ENCODE results near the gene CFC1B.
"Not testable (repeated sequence)": the region's sequence is repeated elsewhere in the genome, so short reads cannot be mapped to it uniquely, and the experiment has no call there.

CFC1B gene

DNA sequence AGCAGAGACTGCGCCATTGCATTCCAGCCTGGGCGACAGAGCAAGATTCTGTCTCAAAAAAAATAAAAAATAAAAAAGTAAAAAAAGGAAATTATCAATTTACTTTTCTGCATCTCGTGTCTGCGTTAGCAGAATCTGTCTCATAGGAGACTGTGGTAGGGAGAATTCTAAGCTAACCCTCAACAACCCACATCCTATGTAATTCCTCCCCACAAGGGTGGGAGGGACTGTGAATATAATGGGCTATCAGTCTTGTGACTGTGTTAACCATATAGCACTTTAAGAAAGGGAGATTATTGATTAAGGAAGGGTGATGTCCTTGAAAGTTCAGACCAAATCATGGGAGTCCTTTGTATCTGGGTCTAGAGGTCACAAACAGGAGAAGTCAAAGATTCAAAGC is 45.1 kb downstream of the CFC1B start:
- DNase-seq (ENCODE audit: low read depth), result not testable (repeated sequence)

GRCh38 chr2:130571929-130572328 is 50.9 kb downstream of the CFC1B start:
- not testable (repeated sequence) for DNase-seq (ENCODE audit: low read depth)

DNA sequence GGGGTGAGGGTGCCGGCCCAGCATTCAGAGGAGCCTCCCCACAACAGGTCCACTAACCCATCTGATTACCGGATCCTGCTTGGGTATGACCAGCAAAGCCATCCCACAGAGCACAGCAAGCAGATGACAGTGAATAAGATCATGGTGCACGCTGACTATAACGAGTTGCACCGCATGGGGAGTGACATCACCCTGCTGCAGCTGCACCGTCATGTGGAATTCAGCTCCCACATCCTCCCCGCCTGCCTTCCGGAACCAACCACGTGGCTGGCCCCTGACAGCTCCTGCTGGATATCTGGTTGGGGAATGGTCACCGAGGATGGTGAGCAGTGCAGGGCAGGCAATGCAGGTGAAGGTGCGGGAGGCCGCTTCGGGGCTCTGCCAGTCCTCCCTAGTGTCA is 53.2 kb downstream of the CFC1B start:
- not testable (repeated sequence) for DNase-seq (ENCODE audit: low read depth)

DNA sequence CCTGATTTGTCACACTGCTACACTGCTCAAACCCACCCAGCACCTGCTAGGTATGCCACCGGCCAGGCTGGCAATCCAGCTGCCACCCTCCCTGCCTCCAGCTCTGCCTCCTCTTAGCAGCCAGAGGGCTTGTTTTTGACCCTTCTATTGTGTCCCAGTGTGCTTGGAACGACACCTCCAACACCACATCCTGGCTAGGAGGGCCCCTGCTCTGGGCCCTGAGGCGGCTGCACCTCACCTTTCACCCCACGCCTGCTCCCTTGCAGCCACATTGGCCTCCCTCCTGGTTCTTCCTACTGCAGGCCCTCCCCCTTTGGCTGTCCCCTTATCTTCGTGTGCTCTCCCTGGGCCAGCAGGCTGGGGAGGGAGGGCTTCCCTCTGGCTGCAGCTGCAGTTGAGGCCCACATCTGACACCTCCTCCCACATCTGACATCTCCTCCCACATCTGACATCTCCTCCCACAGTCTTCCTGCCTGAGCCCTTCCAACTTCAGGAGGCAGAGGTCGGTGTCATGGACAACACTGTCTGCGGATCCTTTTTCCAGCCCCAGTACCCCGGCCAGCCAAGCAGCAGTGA is 55.3 kb downstream of the CFC1B start:
- DNase-seq (ENCODE audit: low read depth), result not testable (repeated sequence)

DNA sequence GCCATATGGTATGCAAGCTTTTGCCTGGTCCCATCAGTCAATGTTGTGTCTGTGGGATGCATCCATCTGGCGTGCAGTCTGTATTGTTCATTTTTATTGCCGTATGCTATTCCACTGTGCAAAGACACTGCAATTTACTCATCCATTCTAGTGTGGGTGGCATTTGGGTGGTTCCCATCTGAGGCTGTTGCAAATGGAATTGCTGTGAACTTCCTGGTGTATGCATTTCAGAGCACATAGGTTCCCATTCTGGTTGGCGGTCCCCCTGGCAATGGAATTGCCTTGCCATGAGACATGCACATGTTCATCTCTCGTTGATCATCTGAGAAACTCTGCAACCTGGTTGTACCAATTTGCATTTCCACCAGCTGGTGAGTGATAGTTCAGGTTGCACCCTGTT is 56.5 kb downstream of the CFC1B start:
- DNase-seq (ENCODE audit: low read depth), result not testable (repeated sequence)

Measured in activated T-cell treated with anti-CD3 and anti-CD28 coated beads for 24 hours (primary cell).